Activated T-helper 17 cell treated with anti-CD3 and anti-CD28 coated beads, Interleukin-2, amount 50 U/mL, for 72 hours (primary cell): ENCODE results near the gene USF2. TPM values are rescaled to one million over a fixed set of nuclear protein-coding genes. Genes with fewer than 3 reads are reported as not detected.
A peak's percentile ranks its signal among the peaks of the same experiment; 100 is the strongest.

Experiments
- ATAC-seq: fragments of 150-1000 bp; cut with Tn5 transposase; replicated peaks from 2 replicates; pipeline ENCODE4 v1.10.0; 2021; ENCODE audit warnings: mild to moderate bottlenecking, moderate library complexity
- H3K27ac Mint-ChIP-seq: one replicate; pipeline ENCODE4 v1.8.0; 2022; ENCODE audit warnings: mixed read lengths
- H3K27me3 Mint-ChIP-seq: one replicate; pipeline ENCODE4 v1.8.0; 2022; ENCODE audit warnings: mixed read lengths
- H3K36me3 Mint-ChIP-seq: one replicate; pipeline ENCODE4 v1.8.0; 2022; ENCODE audit warnings: low read depth, mild to moderate bottlenecking, mixed read lengths
- H3K4me1 Mint-ChIP-seq: one replicate; pipeline ENCODE4 v1.8.0; 2022; ENCODE audit warnings: mixed read lengths
- H3K4me3 Mint-ChIP-seq: one replicate; pipeline ENCODE4 v1.8.0; 2022; ENCODE audit warnings: mild to moderate bottlenecking, mixed read lengths
- H3K9me3 Mint-ChIP-seq: one replicate; pipeline ENCODE4 v1.8.0; 2022; ENCODE audit warnings: mixed read lengths
- total RNA-seq, 2 donors: library from RNA; stranded (reverse); gene quantifications; one replicate each; pipeline ENCODE4 v1.2.3, GENCODE V29; 2022

USF2 gene
- total RNA-seq, 2 donors from 2014 or later, result 109 to 121 TPM

GRCh38 chr19:35267353-35267817 lies 1.4 kb upstream of the USF2 start:
- peak; percentile 10 for ATAC-seq
- H3K36me3 Mint-ChIP-seq, result peaks cover 64% of the 10 kb centered on the region
- no peaks in the 10 kb centered on the region for H3K9me3 Mint-ChIP-seq
- H3K4me1 Mint-ChIP-seq, result no peaks in the 10 kb centered on the region
- H3K27me3 Mint-ChIP-seq, result no peaks in the 10 kb centered on the region
- H3K27ac Mint-ChIP-seq, result peak overlapping the region; percentile 93
- peak overlapping the region; percentile 88 for H3K4me3 Mint-ChIP-seq

- peak overlapping the region; percentile 88 for H3K4me3 Mint-ChIP-seq
- ATAC-seq, result peak; percentile 62
- H3K4me1 Mint-ChIP-seq, result peaks cover under 1% of the 10 kb centered on the region
- peak overlapping the region; percentile 93 for H3K27ac Mint-ChIP-seq
- no peaks in the 10 kb centered on the region for H3K9me3 Mint-ChIP-seq
- peaks cover 70% of the 10 kb centered on the region for H3K36me3 Mint-ChIP-seq
- H3K27me3 Mint-ChIP-seq, result no peaks in the 10 kb centered on the region
Measured at GRCh38 chr19:35267818-35268535, 785 bp upstream of the USF2 start.

GRCh38 chr19:35269438-35270117 lies 816 bp downstream of the USF2 start:
- peaks cover 4% of the 10 kb centered on the region for H3K4me1 Mint-ChIP-seq
- H3K27me3 Mint-ChIP-seq, result no peaks in the 10 kb centered on the region
- no peaks in the 10 kb centered on the region for H3K9me3 Mint-ChIP-seq
- peak; percentile 73 for ATAC-seq
- H3K36me3 Mint-ChIP-seq, result peaks cover 73% of the 10 kb centered on the region
- peak overlapping the region; percentile 50 for H3K4me3 Mint-ChIP-seq
- no peak overlapping the region for H3K27ac Mint-ChIP-seq

GRCh38 chr19:35270381-35270811 lies 1.6 kb downstream of the USF2 start:
- Mint-ChIP-seq H3K36me3 (peaks cover 78% of the 10 kb centered on the region), H3K9me3 (no peaks in the 10 kb centered on the region), H3K27ac (no peak overlapping the region), H3K4me3 (peak overlapping the region; percentile 50), H3K4me1 (peaks cover 4% of the 10 kb centered on the region), H3K27me3 (no peaks in the 10 kb centered on the region)
- no peak for ATAC-seq

- Mint-ChIP-seq H3K9me3 (no peaks in the 10 kb centered on the region), H3K27ac (peak overlapping the region; percentile 66), H3K27me3 (no peaks in the 10 kb centered on the region), H3K36me3 (peaks cover 78% of the 10 kb centered on the region), H3K4me3 (no peak overlapping the region), H3K4me1 (peaks cover 4% of the 10 kb centered on the region)
- ATAC-seq, result no peak
Measured at GRCh38 chr19:35271546-35271945, 2.8 kb downstream of the USF2 start.

GRCh38 chr19:35272122-35272719 lies 3.5 kb downstream of the USF2 start:
- H3K27ac Mint-ChIP-seq, result peak overlapping the region; percentile 66
- no peaks in the 10 kb centered on the region for H3K9me3 Mint-ChIP-seq
- H3K36me3 Mint-ChIP-seq, result peaks cover 82% of the 10 kb centered on the region
- H3K27me3 Mint-ChIP-seq, result no peaks in the 10 kb centered on the region
- H3K4me1 Mint-ChIP-seq, result peaks cover 4% of the 10 kb centered on the region
- no peak overlapping the region for H3K4me3 Mint-ChIP-seq
- ATAC-seq, result no peak

GRCh38 chr19:35272954-35273649 lies 4.3 kb downstream of the USF2 start:
- Mint-ChIP-seq H3K27me3 (no peaks in the 10 kb centered on the region), H3K9me3 (no peaks in the 10 kb centered on the region), H3K27ac (peak overlapping the region; percentile 82), H3K4me1 (peaks cover 4% of the 10 kb centered on the region), H3K4me3 (no peak overlapping the region), H3K36me3 (peaks cover 77% of the 10 kb centered on the region)
- ATAC-seq, result no peak

- peaks cover 77% of the 10 kb centered on the region for H3K36me3 Mint-ChIP-seq
- no peak for ATAC-seq
- H3K27me3 Mint-ChIP-seq, result no peaks in the 10 kb centered on the region
- no peak overlapping the region for H3K4me3 Mint-ChIP-seq
- H3K4me1 Mint-ChIP-seq, result peaks cover 4% of the 10 kb centered on the region
- H3K27ac Mint-ChIP-seq, result peak overlapping the region; percentile 82
- no peaks in the 10 kb centered on the region for H3K9me3 Mint-ChIP-seq
Measured at GRCh38 chr19:35273686-35274259, 5.0 kb downstream of the USF2 start.

- Mint-ChIP-seq H3K36me3 (peaks cover 79% of the 10 kb centered on the region), H3K4me1 (peaks cover 4% of the 10 kb centered on the region), H3K27me3 (no peaks in the 10 kb centered on the region), H3K9me3 (no peaks in the 10 kb centered on the region), H3K27ac (peak overlapping the region; percentile 82), H3K4me3 (no peak overlapping the region)
- no peak for ATAC-seq
Measured at GRCh38 chr19:35274323-35274722, 5.6 kb downstream of the USF2 start.

GRCh38 chr19:35276706-35277281 lies 8.0 kb downstream of the USF2 start:
- no peaks in the 10 kb centered on the region for H3K27me3 Mint-ChIP-seq
- H3K4me3 Mint-ChIP-seq, result no peak overlapping the region
- H3K27ac Mint-ChIP-seq, result no peak overlapping the region
- peaks cover 64% of the 10 kb centered on the region for H3K36me3 Mint-ChIP-seq
- H3K9me3 Mint-ChIP-seq, result no peaks in the 10 kb centered on the region
- ATAC-seq, result no peak
- H3K4me1 Mint-ChIP-seq, result peaks cover 4% of the 10 kb centered on the region

GRCh38 chr19:35278578-35279284 lies 10.0 kb downstream of the USF2 start:
- peaks cover 4% of the 10 kb centered on the region for H3K27me3 Mint-ChIP-seq
- no peaks in the 10 kb centered on the region for H3K4me1 Mint-ChIP-seq
- no peak overlapping the region for H3K4me3 Mint-ChIP-seq
- no peak overlapping the region for H3K27ac Mint-ChIP-seq
- ATAC-seq, result no peak
- H3K36me3 Mint-ChIP-seq, result peaks cover 45% of the 10 kb centered on the region
- H3K9me3 Mint-ChIP-seq, result no peaks in the 10 kb centered on the region

- Mint-ChIP-seq H3K27ac (no peak overlapping the region), H3K36me3 (peaks cover 39% of the 10 kb centered on the region), H3K9me3 (no peaks in the 10 kb centered on the region), H3K4me3 (no peak overlapping the region), H3K27me3 (peaks cover 4% of the 10 kb centered on the region), H3K4me1 (no peaks in the 10 kb centered on the region)
- no peak for ATAC-seq
Measured at GRCh38 chr19:35279374-35279773, 10.6 kb downstream of the USF2 start.

- no peak for ATAC-seq
- Mint-ChIP-seq H3K27ac (peak overlapping the region; percentile 19), H3K9me3 (no peaks in the 10 kb centered on the region)
Measured at GRCh38 chr19:35279985-35280821, 11.4 kb downstream of the USF2 start.

More at GRCh38 chr19:35279985-35280821, 11.4 kb downstream of the USF2 start:
- Mint-ChIP-seq H3K27me3 (peaks cover 4% of the 10 kb centered on the region), H3K4me3 (no peak overlapping the region), H3K4me1 (no peaks in the 10 kb centered on the region), H3K36me3 (peaks cover 30% of the 10 kb centered on the region)
